Stimulated activated CD4-positive, alpha-beta T cell treated with anti-CD3 and anti-CD28 coated beads, Interleukin-12 subunit alpha, Interleukin-12 subunit beta, amount 100 ng/mL, for 48 hours (primary cell): Measurements from ENCODE around the gene BCL2.

Experiments used
- DNase-seq, 3 donors: peaks; one replicate each; pipeline ENCODE4 v3.0.0-alpha.2; 2020; ENCODE audit warnings: low read depth in 2 of 3, low spot score in 1 of 3

Gene BCL2

DNA sequence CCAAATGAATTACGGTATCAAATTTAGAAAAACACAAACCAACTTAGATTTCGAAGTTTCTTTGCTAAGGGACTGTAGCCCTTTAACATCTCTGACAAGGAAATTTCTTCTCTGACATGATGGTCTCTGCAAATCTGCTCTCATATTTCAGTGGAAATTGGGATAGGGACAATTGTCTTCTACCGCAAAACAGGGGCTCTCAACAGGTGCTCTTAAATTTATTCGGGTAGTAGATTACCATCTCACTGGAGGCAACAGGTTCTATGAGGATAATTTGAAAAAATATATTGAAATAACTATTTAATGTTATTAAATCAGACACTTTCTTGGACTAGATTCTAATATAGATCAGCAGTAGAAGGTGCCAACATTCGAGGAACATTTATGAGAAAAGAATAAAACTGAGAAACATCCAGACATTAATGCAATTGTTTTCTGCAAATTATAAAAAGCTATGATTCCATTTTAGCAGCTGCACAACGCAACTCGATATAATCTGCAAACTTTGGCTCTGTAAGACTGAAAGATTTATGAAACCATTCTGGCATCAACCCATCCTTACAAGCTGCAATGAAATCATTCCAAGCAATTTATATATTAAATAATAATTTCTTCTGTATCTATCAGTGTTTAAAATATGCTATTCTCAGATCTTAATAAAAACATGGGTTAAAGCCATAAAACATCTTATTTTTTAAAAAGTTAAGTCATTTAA, 10.0 kb upstream of the BCL2 start:
- DNase-seq, result no peak

DNA sequence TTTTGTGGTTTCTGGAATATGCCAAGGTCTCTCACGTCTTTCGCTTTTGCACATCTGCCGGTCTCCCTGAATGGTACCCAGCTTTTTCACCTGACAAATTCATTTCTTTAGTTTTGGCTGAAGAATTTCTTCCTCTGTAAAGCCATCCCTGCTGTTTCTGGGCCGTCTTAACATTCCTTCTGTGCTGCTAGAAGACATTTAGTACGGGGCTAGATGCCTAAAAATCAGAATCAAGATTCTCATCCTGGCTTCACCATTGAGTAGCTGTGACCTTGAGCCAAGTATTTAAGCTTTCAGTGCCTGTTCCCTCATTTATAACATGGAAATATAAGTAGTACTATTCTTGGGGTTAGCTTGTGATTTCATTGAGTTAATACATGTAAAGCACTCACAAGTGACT, 6.4 kb upstream of the BCL2 start:
- DNase-seq, result no peak

DNA sequence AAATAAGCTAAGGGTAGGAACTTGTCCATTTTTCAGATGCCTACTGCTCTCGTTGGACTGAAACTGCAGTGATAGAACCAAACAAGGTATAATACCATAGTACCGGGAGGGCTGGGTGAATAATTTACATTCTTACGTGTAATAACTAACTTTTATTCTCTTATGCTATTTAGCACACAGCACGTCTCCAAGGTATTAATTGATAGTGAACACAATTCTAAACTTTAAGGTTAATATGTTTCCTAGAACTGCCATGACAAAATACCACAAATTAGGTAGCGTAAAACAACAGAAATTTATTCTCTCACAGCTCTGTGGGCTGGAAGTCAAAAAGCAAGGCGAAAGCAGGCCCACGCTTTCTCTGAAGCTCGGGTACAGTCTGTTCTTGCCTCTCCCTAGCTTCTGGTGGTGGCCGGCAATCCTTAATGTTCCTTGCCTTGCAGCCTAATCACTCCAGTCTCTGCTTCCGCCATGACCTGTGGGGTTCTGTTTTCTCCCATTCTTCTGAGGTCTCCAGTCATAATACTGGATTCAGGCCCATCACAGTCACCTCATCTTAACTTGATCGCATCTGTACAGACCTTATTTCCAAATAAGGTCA, 5.6 kb upstream of the BCL2 start:
- no peak for DNase-seq

DNA sequence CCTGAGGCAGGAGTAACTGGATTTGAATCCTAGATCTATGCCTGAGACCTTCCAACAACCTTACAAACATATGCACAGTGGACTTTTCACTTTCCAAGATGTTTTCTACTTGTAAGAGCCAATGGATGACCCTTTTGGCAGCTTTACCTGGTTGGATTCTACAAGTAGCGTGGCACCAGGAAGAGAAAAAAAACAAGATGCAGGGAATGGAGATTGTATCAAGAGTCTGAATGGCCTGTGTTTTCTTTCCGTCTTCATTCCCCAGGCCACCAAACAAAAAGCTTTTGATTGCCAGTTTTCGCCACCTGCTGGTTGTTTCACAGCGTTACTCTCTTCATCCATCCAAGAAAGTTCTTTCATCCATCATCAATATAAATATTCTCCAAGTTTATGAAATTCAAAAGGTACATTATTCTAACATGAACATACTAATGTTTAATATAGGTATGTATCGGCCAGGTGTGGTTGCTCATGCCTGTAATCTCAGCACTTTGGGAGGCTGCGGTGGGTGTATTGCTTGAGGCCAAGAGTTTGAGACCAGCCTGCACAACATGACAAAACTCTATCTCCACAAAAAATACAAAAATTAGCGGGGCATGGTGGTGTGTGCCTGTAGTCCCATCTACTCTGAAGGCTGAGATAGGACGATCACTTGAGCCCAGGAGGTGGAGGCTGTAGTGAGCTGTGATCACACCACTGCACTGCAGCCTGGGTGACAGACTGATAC, 3.5 kb upstream of the BCL2 start:
- DNase-seq, result peak in 1 of 3 donors; percentile 57

DNA sequence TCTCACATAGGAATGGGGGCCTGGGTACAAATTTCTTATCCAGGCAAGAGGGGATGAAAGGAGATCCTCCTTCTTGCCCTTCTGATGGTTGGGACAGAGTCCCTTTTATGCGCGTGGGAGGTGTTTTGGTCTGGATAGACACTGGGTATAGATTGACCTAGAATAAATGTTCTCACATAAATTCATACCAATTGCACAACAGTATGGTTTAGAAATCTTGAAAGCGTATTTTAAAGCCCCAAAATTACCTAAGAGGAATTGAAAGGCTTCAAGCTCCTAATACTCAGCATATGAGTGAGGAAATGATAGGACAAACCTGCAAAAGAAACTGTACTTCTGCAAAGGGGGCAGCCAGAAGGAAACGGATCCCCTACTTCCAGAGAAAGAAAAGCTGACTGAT, 2.6 kb upstream of the BCL2 start:
- DNase-seq, result no peak

DNA sequence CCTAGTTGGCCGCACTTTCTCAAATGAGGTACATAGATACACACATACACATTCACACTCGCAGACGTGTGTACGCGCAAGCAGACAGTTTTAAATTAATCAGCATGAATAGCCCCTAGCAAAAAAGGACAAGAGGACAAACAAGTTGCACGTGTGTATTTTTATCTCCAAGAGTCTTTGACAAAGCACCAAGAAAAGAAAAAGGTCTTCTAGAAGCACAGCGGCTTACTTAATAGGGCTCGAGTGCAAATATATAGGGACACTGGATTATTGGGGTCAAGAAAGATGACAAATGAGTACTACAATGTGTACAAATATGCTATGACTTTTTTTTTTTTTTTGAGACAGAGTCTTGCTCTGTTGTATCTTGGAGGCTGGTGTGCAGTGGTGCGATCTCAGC, 1.7 kb upstream of the BCL2 start:
- no peak for DNase-seq

DNA sequence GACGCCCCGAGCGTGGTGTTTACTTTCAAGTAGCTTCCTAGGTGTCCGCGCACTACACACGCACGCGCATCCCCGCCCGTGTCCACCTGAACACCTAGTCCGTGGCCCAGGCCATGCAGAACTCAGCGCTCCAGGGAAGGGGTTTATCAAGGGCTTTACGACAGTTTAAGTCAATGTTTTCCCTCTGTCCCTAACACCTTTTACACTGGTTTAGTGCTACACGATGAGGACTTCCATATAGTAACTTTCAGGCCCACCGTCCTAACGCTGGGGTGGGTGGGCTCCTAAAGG, 1.4 kb upstream of the BCL2 start:
- no peak for DNase-seq

DNA sequence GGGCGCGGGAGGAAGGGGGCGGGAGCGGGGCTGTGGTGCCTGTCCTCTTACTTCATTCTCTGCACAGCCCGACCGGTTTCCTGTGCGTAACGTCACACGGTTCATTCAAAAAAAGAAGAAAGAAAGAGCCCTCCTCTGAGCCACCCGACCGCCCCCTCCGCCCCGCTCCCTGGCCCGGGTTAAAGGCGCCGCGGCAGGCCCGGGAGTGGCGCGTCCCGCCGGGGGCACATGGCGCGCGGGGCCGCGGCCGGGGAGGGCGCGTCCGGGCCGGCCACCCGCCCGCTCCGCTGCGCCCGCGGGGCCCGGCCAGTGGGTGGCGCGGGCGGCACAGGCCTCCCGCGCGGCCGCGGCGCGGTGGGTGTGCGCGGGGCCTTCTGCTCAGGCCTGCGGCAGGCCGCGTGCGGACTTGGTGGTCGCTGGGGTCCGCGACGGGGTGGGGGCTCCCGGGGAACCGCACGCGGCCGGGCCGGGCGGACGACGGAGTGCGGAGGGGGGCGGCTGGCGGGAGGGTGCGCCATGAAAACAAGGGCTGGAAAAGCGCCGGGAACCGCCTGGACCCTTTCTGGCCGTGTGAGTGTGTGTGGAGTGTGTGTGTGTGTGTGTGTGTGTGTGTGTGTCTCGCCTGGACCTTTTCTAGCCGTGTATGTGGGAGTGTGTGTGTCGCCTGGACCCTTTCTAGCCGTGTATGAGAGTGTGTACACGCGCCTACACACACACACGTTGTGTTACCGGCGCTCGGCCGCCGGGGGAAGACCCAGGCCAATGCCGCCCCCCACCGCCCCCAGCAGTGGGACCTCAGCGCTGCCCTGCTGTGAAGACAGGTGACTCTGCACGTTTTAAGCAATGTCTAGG, 780 bp upstream of the BCL2 start:
- DNase-seq, result peak; percentile 68 to 77 (median 70)

DNA sequence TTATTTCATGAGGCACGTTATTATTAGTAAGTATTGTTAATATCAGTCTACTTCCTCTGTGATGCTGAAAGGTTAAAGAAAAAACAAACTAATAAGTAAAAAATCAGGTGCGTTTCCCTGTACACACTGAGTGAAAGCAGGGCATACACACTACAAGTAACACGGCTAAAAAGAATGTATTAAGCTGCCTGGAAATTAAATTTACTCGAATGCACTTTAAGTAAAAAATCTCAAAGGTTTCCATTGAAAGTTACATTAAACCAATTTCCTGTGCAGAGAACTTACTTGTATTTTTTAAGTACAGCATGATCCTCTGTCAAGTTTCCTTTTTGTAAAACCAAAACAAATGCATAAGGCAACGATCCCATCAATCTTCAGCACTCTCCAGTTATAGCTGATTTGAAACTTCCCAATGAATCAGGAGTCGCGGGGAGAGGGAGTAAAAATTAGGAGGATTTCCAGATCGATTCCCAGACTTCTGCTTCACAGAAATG, 633 bp downstream of the BCL2 start:
- DNase-seq, result no peak

DNA sequence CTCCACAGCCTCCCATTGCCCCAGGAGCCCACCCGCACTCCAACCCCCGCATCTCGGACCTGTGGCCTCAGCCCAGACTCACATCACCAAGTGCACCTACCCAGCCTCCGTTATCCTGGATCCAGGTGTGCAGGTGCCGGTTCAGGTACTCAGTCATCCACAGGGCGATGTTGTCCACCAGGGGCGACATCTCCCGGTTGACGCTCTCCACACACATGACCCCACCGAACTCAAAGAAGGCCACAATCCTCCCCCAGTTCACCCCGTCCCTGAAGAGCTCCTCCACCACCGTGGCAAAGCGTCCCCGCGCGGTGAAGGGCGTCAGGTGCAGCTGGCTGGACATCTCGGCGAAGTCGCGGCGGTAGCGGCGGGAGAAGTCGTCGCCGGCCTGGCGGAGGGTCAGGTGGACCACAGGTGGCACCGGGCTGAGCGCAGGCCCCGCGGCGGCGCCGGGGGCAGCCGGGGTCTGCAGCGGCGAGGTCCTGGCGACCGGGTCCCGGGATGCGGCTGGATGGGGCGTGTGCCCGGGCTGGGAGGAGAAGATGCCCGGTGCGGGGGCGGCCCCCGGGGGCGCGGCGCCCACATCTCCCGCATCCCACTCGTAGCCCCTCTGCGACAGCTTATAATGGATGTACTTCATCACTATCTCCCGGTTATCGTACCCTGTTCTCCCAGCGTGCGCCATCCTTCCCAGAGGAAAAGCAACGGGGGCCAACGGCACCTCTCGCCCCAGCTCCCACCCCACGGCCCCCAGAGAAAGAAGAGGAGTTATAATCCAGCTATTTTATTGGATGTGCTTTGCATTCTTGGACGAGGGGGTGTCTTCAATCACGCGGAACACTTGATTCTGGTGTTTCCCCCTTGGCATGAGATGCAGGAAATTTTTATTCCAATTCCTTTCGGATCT, 1.3 kb downstream of the BCL2 start:
- DNase-seq, result peak; percentile 80 to 81 (median 80)

DNA sequence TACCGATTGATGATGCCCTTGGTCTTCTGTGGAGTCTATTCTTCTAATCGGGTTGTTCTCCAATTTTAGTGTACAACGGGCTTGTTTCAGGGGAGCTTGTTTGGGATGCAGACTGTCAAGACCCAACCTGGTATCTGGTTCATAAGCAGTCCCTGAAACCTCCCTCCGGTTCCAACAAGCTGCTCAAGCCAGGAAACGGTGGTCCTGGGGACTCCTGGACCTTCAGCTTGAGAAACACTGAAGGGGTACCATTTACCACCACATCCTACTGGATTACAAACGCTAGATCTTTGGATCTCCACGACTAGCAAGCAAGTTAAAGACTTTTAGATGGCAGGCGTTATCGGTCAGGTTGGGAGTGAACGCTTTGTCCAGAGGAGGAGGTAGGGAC, 2.0 kb downstream of the BCL2 start:
- no peak for DNase-seq

DNA sequence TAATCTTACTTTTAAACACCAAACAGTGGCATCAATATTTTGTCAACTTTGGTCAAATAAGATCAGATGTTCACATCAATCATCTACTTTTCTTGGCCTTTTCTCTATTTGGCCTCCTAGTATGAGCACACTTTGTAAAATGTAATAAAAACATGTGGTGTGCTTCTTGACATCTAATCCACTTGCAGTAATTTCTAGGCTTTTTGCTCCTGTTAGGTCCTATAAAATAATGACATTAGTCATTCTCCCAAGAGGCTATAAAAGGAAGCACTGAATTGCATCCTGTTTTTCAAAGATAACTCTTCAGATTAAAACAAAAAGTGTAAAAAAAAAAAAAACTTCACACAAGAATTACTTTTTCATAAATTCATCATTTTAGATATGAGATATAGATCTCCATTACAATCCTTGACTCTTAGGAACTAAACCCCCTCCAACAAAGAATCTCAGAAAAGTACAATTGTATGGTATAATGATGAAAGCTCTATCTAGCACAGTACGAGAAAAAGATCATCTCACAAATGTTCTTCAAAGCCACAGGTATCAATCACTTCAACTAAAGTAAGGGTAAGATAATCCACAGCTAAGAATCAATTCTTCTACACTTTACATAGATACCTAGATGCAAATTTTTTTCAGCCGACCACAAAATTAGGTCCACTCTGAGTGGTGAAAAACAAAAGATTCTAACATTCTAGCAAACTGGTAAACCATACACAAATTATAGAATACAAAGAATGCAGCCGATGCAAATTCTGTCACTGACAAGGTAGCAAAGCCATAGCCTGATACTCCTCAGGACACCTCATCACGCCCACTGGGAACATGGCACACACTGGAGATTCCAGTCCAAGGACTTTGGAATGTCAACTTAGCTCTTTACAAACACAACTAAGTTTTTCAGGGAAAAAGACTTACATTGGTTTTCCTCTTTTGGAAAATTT, 2.7 kb downstream of the BCL2 start:
- DNase-seq, result no peak

DNA sequence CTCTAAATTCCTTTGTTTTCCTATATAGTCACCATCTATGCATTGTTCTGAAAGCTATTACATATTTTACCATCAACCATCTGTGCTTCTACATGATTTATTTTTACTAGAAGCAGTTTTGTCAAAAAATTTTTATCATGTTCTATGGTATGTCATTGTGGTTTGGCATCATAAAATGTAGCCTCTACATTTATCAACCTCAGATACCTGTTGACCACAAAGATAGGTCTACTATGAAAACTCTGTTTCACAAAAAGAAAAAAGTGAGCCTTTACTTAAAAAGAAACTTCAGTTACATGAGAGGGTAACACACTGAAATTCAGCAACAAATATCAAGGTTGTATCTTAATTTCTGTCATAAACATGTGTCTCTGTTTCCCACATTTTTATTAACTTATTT, 3.7 kb downstream of the BCL2 start:
- no peak for DNase-seq

DNA sequence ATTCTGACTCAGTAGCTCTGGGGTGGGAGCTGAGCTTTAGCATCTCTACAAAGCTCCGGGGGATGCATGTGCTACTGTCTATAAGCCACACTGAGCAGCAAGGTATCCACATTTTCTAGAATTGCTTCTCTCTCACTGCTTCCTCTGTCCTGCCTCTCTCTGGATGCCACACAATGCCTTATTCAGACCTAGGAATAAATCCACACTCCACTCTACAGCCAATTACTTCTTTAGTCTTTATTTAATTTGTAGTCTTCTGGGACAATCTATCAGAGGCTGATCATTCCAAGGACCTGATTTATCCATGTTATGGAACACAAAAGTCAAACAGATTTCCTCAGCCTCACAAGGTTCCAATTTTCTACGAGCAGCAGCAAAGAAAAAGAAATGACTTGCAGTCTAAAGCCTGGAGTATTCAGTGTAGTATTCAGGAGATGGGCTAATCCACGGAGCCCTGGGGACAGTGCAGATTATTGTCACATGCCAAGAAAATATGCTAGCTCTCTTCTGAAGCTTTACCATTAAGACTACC, 4.4 kb downstream of the BCL2 start:
- no peak for DNase-seq

DNA sequence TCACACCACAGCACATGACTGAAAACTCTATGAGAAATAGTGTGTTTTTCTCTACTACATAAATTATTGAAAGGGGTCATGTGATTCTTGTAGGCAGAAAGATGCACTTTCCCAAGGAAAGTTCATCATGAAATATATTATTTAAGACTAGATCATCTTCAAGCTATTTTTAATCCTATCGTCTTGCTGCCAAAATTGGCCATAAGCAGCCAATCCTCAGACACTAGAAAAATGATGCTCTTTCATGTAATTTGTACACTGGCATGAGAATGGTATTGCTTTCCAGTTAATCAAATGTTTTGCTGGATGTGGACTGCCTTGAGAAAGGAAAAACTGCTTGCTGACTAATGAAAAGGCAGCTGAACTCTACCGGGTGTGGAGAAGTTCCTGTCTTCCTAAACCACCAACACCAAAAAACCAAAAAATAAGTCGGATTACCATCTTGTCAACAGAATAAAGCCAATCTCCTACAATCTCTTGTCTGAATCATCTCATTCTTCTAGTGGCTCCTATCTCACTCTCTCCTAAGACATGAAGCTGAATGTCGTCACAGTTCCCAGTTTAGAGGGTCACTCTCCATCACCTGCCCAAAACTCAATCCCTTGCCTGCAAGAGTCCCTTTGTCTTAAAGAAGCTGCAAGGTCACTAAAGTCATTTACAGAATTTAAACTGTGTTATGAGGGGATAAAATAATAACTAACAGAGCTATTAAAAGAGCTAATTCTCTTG, 5.3 kb downstream of the BCL2 start:
- DNase-seq, result no peak

DNA sequence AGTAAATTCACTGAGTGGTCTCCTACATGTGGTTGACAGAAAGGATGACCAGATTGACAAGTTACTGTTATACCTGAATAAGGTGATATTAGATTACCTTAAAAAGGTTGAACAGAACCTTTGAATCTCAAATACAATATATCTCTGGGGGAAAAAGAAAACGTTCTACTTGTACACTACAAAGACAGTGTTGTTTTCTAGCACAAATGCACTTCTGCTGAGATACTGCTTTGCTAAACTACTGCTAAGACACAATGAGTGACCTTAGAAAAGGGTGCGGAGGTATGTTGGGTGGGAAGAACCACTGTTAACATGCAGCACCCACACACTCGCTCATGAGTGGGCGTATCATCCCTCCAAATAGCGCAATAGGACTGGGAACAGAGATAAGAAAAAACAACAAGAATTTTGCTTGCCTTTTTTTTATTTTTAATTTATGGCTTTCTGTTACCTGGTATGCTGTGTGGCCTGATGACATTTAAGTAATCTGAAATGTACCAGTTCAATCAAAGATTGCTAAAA, 6.1 kb downstream of the BCL2 start:
- no peak for DNase-seq

DNA sequence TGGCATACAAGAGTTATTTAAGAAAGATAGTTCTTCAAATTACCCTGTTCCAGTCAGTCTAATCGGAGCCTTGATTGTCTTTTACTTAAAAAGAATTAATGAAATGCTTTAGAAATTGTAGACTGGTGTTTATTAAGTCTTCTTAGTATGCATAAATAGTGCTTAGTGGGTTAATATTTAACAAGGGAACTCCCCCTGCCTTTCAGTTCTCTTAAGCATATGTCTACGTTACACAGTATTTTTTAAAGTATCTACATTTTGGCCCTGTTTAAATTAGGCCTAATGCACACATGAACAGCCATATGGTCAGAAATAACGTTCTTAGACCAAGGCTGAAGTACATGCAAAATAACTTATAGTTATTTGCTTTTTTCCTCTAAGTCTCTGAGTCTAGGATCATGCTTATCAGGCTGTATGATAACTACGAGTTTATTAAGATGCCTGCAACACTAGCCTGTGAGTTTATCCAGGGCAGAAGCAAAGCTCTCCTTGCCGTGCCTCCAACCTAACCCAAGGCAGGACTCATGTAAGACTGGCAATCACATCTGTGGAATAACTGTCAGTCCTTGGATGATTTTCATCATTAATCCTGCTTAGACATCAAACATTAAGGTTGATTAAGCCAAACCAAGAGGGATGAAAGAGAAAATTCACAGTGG, 6.7 kb downstream of the BCL2 start:
- DNase-seq, result no peak

DNA sequence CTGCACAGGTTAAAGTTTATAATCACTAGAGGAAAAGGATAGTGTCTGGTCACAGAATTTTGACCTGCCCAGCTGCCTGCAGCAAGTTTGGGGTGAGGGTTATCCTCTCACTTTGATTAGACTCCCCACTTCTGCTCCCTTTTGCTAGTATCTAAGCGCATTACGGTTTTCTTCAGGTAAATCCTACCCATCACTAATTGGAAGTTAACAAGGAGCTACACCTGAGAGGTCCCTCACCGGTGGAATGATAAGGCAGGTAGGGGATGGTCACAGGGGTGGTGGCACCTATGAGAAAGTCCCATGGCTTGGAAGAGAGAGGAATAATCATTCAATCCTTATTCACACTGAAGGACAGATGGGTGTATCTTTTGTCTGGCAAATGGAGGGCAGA, 7.6 kb downstream of the BCL2 start:
- DNase-seq, result no peak
